Left hindlimb (tissue), 1 donor: Measurements from ENCODE around the gene SGPL1.
A peak's percentile ranks its signal among the peaks of the same experiment; 100 is the strongest.
"Not testable (repeated sequence)": the region's sequence is repeated elsewhere in the genome, so short reads cannot be mapped to it uniquely, and the experiment has no call there.

Source experiments
- DNase-seq: peaks from one replicate; pipeline ENCODE4 v3.0.0-alpha.2; 2018

SGPL1 gene

DNA sequence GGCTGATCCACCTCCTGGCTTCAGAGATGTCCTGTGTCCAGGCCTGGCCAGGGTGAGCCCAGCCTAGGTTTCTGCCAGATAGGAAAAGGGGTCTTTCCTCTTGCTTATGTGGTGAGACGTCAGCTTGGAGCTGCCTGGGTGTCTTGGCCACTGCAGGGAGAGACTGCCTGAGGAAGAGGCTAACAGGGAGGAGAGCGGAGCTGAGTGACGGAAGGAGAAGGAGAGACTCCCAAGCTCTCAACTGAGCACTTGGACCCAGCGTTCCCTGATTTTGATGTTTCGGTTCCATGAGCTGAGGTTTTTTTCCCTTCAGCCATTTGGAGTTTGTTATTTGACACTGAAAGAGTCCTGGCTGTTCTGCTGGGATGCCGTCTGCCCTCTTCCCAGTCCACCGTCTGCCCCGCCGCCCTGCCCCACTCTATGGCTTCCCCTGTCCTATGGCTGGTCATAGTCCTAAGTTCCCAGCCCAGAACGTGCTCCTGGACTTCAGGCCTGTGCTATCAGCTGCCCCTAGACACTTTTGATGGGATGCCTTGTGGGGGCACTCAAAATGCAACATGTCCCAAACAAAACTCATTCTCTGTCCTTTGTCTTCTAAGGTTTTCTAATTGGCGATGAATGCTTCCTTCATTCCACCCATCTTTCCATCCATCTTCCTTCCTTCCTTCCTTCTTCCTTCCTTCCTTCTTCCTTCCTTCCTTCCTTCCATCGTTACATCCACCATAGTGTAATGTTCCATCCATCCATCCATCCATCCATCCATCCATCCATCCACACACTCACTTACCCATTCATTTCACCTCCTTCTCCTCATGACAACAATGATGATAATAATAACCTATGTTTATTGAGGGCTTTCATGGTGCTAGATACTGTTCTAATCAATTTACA is 92.9 kb downstream of the SGPL1 start:
- peak; percentile 12 for DNase-seq

DNA sequence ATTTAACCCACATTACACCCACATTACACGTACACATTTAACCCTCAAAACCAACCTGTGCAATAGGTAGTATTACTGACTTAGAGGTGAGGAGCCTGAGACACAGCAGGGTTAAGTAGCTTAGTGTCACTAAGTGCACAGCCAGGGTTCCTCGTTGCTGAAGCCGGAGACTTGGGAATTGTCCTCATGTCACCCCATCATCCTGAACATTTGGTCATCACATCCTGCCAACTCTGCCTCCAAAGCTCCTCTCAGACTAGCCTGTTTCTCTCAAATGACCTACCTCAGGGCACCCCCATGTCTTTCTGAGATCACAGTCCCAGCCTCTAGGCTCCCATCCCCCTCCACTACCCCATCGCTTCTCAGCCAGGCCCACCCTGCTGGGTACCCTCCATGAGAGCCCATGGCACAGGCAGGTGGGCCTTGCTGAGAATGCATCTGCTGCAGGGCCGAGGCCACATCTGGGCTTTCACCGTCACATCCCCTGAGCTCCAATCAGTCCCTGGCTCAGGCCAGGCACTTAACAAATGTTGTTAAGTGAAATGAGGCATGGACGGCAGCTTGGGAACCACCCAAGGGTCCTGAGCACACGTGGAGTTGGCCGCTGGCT is 93.7 kb downstream of the SGPL1 start:
- no peak for DNase-seq

DNA sequence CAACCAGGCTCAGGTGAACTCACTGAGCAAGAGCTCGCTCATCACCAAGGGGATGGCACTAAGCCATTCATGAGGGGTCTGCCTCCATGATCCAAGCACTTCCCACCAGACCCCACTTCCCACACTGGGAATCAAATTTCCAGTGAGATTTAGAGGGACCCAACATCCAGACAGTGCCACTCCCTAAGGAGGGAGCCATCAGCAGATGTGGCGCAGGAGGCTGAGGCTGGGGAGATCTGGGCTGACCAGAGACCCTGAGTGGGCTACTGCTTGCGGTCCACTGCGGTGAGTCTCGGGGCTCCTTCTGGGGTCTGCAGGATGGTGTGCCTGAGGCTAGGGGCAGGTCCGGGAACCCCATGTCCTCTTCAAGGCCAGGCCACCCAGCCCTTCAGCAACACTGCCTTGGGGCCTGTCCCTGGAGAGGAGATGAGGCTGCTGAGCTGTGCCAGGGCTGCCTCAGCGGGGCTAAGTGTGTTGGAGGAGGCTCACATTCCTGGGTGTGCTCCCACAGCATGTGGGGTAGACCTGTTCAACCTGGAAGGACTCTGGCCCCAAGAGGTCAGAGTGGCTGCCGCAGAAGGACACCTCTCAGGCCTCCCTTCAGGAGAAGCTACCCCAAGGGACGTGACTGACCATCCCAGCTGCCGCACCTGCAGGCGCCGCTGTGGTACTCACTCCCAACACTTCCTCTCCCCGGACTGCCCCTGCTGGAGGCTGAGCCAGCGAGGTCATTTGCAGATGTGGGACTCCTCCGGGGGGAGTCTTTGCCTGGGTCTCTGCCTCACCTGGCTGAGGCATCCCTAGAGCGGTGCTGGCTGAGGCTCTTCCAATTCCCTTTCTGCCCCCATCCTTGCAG is 95.0 kb downstream of the SGPL1 start:
- DNase-seq, result no peak

DNA sequence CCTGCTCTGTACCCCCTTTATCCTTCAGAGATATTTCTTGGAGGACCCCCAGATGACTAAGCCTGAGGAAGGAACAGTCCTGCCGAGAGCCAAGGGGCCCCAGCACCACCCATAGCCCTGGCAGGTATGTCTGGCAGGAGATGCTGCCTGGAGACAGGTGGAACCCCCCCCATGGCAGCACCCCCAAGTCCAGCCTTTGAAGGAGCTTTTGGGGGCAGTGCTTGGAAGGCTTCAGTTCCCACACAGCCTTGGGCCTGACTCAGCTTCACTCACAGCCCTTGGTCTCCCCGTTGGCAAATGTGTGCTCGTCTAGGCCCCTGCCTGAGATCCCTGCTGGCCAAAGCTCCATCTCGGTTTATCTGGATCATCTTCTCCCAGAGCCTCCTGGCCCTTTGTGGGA is 95.6 kb downstream of the SGPL1 start:
- DNase-seq, result no peak

DNA sequence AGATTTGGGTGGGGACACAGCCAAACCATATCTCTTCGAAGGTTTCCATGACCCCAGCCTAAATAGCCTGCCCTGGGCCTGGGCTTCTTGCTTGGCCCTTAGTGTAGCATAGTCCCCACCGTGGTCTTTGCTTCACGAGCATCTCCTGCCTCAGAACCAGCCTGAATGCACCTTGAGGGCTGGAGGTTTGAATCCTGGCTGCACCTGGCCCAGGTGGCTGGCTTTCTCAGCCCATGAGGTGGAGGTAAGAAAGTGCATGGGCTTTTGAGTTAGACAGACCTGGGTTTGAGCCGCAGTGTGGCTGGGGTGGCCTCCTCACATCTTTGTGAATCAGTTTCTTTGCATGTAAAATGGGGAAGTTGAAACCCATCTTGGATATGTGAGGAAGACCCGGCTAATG is 96.8 kb downstream of the SGPL1 start:
- no peak for DNase-seq

DNA sequence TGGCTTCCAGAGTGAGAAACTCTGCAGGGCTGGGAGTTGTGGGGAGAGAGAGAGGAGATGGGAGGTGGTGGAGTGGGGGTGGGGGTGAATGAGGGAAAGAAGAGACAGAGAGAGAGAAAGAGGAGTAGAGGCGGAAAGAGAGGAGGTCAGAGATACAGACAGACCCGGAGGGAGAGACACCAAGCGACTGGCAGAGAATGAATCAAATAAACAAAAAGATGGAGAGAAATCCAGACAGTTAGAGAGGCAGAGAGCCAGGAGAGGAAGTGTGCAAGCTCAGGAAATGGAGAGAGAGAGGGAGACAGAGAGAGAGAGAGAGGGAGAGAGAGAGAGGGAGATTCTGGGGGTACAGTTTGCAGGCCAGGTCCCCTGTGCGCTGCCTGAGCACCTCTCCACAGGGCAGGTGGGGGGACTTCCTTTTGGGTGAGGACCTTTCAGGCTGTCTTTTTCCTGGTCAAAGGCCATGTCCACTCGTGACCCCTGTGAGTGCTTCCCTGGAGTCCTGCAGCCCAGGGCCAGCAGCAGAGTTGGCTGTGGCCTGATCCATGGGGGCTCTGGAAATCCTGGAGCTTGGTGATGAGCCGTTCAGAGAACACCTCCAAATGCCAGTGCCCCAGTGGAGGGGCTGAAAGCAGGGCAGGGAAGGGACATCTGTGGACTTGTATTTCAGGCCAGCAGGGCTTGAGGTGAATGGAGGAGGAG is 97.6 kb downstream of the SGPL1 start:
- DNase-seq, result no peak

DNA sequence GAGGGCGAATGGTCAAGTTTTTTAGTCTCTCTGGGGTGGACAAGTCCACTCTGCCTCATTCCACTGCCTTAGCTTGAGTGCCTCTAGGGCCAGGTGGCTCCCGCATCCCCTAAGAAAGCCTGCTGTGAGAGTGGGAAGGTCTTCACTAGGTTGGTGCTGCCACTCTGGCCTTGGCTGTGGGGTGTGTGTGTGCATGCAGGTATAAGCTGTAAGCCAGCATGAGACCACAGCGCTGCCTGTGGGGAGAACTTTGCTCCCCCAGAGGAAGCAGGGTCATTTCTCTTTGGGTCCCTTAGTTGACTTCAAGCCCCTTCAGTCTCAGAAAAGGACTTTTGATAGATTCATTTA is 98.1 kb downstream of the SGPL1 start:
- no peak for DNase-seq

DNA sequence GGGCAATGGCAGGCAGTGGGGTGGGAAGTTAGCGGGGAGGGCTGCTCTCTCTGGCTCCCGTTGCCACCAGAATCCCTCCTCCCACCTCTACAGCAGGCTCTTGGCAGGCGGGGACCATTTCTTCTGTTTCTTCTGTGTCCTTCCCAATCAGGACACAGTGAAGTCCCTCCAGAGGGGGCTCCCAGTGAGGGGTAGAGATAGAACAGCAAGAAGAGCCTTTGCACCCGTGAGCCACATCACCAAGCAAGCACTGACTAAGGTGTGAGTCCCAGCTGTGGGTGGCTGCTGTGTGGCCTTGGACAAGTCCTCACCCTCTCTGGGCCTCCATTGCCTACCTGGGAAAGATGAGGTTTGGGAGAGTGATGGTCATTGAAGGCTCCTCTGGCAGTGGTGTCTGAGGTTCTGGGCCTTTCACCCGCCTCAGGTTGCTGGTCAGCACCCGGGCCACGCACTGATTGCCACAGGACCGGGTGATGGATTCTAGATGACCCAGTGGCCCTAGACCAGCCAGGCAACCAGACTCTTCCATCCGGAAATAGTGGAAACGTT is 98.6 kb downstream of the SGPL1 start:
- DNase-seq, result no peak

DNA sequence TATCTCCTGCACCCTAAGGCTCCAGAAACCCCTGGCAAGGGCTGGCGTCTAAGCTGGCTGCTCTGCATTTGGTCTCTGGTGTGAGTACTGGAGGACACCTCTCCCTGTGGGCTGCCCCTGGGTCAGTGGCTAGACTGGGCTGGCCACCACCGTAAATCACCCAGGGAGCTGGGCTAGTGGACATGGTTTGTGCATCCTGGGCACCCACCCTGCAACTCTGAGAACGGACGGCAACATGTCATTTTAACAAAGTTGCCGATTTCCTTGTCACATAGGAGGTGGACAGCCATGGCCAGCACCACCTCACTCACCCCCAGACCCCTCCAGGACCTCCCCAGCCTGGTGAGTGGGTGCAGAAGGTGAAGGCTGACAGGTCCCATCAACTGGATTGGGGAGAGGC is 99.5 kb downstream of the SGPL1 start:
- DNase-seq, result no peak

DNA sequence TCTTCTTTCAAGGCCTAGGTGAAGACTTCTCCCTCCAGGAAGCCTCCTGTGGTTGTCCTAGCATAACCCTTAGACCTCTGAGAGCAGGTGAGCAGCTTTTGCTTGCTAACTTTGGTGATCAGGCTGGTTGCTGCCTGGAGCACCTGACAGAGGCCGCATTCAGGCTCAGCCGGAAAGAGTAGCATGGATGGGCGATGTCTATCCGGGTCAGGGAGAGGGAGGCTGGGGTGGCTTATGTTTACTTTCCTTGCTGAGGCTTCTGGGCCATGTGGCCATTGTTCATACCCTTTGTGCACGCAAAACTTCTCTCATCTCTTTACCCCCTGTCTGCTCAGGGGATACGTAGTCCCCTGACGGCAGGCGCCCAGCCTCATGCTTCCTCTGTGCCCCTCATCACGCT is 100.1 kb downstream of the SGPL1 start:
- no peak for DNase-seq

DNA sequence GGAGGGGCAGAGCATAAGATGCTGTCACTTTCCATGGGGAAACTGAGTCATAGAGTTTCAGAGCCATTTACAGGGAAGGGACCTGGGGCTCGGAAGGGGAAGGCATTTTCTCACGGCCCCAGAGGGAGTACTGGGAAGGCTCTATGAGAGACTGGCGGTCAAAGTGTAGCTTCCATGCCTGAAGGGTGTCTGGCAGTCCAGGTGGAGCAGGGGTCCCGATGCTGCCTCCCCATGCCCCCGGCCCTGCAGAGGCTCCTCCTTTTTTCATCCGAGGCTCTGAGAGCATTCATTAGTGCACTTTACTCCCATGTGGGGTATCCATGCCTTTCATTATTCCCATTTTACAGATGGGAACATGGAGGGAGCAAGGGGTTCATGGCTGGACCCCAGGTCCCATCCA is 100.5 kb downstream of the SGPL1 start:
- DNase-seq, result no peak

DNA sequence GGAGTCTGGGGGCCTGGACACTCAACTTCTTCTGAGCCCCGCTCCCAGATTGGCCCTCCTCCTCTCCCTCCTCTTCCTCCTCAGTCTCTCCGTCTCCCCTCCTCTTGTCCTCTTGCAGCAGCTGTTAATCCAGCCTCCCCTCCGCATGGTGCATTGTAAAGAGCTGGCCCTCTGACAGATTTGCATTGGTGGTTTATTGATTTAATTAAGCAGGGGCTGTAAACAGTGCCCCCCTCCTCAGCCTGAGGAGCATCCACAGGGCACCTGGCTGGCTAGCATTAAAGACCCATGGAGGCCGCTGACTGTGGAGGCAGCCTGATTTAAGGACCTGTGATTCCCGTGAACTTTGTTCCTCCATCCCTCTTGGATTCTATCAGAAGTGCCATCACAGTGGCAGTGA is 101.5 kb downstream of the SGPL1 start:
- no peak for DNase-seq

DNA sequence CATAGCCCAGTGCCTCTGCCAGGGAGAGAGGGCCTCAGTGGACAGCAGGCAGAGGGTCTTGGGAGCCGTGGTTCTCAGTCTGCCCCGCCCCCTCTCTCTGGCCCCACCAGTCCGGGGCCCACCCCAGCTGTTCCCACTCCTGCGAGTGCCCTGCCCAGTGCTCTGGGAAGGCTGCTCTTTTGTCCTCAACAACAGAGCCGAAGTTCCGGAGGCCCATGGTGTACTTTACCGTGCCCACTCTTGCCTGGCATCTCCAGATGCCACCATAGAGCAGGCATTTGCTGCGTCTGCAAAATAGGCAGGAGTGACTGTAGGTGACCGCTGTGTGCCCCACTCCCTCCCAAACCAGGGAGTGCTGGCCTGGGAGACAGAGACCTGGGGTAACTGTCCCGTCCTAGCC is 101.9 kb downstream of the SGPL1 start:
- DNase-seq, result no peak

DNA sequence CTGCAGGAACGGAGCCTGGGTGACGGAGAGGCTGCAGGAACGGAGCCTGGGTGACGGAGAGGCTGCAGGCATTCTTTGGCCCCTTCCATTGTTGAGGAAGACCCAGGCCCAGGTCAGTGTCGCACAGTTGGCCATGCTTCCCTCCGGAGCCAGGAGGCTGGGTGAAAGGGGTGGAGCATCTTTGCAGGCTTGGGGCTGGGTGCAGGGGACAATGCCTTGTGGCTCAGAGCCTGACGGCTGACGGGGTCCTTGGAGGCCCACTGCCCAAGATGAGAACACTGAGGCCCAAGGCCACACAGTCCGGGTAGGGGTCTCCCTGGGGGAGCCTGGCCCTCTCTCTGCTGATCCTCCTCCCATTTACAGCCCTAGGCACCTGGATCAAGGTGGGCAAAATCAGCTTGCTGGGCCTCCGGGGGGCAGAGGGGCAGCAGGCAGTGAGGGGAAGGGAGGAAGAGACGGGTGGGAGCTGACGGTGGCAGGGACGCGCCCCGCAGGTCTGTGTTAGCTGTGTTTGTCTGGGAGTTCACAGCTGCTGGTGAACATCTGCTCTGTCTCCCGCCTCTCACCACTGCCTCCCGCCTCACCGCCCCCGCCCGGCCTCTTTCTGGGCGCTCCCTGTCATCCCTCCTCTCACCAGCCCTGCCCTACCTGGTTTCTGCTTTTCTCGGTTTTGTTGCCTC is 103.2 kb downstream of the SGPL1 start:
- peak; percentile 51 for DNase-seq

DNA sequence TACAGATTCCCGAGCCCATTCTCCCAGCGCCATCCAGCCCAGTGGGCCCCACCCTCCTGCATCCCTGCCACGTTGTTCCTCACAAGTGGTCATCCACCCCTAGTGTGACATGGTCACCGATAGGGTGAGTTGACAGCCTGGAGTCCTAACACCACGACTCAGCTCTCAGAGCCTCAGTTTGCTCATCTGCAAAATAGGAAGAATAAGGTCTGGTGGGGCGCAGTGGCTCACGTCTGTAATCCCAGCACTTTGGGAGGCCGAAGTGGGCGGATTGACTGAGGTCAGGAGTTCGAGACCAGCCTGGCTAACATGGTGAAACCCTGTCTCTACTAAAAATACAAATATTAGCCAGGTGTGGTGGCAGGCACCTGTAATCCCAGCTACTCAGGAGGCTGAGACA is 104.2 kb downstream of the SGPL1 start:
- not testable (repeated sequence) for DNase-seq

DNA sequence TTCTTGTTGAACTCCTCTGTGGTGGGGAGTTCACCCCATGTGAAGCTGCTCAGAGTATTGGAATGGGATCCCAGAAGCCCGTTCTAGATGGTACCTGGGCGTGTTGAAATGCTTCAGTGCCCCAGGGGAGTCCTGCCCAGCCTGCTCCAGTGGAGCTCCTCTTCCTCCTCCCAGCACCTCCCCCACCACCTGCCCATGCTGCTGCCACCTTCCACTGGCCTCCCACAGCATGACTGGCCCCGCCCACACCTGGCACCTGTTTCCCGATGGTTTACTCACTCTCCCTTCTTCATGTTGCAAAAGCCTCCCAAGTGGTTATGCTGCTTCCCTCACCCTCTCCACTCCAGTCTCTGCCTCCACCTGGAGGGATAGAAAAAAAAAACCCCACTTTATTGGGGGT is 104.8 kb downstream of the SGPL1 start:
- no peak for DNase-seq

DNA sequence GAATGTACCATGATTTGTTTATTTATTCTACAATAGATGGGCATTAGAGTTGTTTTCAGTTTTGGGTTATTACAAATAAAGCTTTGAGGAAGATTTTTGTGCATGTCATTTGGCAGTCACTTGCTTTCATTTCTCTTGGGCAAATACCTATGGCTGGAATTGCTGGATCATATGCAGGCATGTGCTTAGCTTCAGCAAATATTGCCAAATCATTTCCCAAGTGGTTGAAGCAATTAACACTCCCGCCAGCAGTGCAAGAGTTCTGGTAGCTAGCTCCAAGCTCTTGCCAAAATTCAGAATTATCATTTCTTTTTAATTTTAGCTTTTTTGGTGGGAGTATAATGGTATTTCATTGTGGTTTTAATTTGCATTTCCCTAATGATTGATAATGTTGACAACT is 105.5 kb downstream of the SGPL1 start:
- no peak for DNase-seq

DNA sequence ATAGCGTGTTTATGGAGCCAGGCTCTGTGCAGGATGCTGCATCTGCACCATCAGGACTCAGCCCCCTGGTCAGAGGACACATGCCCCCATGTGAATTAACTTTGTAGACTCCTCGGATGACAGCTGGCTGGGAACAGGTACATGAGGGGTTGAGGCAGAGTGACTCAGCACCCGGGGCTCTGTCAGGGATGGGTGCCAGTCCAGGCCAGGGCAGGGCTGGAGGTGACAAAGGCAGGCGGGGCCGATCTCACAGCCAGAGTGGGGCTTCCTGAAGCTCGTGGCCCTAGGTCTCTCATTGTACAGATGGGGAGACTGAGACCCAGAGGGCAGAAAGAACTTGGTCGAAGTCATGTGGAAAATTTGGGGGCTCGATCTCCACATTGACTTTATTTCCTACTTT is 107.9 kb downstream of the SGPL1 start:
- no peak for DNase-seq

DNA sequence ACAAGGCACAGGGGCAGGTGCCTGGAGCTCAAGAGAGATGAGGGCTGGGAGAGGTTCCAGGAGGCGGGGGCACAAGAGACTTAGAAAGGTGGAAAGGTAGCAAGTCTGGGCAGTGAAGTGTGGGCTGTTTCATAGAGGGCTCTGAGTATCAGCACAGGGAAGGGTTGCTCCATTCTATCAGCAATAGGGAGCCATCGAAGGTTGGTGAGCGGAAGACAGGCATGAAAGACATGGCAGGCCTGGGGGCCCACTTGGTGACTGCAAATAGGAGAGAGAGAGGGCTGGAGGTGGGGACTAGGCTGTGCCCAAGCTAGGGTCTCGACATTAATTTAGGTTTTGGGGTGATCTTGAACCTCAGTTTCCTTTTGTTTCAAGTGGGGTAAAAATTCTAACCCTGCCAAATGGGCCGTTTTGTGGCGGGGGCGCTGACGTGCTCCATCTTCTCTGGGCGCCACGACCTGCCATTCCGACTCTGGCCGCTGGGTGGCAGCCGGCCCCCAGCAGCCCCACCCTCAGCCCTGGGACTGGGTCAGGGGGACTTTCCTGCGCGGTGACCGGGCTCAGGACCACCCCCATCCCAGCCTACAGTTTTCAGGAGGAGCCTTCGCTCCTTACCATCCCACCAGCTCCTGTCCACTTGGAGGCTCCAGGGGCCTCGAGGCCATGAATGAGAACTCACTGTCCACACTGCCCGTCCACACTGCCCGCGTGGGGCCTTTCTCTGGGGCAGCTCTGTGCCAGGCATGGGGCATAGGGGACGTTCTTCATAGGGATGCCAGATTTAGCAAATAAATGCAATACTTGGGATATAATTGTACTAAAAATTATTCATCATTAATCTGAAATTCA is 109.9 kb downstream of the SGPL1 start:
- DNase-seq, result peak; percentile 54

DNA sequence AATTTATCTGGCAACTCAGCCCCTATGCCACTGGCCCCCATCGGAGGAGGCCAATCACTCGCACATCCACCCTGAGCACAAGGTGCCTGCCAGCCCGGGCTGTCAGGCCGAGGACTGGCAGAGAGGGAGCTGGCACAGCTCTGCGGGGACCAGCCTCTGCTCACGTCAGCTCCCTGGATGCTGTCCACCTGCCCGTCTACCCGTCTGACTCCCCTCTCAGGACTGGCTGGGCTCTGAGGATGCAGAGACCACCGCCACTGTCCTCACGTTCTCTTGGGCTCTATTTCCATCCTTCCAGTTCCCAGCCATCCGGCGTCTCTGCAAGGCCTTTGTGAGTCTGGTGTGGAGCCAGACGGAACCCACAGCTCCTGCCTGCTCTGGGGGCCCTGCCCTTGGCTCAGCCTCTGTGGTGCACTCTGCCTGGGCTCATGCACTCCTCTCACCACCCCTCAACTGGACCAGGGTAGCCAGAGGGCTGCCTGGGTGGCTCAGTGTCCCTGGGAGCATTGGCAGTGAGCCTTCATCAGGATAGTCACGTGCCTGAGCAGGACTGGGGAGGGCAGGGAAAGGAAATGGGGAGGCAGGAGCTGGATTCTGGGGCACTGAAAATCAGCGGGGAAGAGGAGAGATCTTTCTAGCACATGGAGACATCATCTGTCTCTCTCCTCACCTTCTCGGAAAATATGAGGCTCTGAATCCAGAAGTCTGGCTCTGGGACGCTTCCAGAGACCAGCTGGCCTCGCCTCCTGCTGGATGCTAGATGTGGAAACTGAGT is 110.7 kb downstream of the SGPL1 start:
- no peak for DNase-seq
